GF-D8 (cell line): ENCODE results near the gene PHLDB2.

Experiments used
- DNase-seq: peaks from one replicate; lab custom pipeline; 2025; lab: John Stamatoyannopoulos, UW

The PHLDB2 gene

DNA sequence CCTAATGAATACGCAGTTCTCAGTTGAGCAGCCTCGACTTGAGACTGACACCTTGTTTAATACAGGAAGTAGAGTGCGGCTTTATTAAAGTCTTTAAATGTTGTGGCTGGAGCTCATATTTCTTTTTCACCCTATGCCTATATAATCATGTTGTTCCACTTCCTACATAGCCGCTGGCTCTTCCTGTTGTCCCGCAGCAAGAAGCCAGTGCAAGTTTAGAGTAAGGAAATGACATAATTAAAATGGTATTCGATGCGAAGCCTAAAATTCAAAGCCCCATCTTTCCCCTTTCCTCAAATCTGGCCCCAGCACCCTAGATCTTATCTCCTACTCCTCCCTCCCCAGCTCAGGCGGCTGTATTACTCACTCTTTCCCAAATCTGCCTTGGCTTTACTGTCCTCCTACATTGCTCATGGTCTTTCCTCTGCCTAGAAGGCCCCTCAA is 7.5 kb upstream of the PHLDB2 start:
- no peak for DNase-seq

DNA sequence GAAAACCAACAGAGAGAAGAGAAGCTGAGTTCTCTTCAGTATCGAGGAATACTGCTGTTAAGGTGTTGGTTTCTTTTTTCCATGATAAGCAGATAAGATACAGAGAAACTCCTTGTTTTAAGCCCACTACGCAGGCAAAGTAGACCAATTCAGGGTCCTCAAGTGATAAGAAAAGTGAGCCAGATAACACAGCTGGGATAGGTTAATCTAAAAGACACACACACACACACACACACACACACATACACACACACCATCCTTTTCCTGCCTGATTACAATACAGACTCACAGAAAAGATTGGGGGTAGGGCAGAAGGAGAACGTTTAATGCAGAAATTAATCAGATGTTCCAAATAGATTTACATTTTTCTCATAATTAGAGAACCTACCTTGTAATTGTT is 6.5 kb upstream of the PHLDB2 start:
- no peak for DNase-seq

DNA sequence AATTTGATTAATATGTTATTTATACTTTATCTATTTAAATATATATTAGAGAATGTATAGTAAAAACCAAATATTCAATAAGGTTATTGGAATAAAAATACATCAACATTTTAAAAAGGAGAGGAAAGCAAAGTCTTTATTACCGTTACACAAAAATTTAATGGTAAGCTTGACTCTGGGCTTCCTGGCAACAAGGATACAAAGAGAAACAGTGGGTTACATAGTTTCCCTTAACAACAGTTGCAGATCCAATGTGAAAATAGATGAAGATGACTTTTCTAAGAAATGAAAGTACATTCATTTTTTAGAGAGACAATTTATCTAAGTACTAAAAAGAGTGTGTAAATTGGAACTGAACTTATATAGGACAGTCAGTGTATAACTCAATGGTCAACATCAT is 6.0 kb upstream of the PHLDB2 start:
- DNase-seq = no peak

DNA sequence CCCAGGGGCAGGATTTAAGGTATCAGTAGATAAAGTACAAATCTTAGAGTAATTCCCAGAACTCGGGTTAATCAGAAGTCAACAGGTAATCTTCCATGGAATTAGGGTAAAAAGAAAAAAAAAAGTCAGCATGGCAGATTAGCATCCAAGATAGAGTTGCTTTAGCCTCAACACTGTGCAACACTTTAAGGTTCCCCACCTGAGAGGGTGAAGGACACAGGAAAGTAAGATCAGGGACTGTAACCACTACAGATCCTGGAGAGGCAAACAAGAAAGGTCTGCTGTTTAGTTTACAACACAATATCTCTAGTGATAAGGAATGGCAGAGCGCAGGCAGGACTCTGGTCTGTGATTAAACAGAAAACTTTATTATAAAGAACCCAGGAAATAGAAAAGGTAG is 4.1 kb upstream of the PHLDB2 start:
- no peak for DNase-seq

DNA sequence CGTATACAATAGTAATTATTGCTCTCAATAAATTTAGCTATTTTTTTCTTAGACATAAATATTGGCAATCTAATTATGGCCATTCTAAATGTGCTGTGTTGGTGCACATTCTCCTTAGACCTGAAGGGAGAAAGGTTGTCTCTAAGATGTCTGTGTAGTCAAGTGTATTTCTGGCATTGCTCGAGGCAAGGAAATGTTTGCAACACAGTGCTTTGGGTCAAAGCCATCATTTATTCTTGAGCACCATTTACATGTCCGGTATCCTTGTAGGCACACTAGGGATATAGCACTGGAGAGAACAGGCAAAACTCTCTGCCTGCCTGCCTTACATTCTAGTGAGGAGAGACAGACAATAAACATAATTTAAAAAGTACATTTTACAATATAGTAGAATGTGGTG is 2.6 kb upstream of the PHLDB2 start:
- DNase-seq = no peak

DNA sequence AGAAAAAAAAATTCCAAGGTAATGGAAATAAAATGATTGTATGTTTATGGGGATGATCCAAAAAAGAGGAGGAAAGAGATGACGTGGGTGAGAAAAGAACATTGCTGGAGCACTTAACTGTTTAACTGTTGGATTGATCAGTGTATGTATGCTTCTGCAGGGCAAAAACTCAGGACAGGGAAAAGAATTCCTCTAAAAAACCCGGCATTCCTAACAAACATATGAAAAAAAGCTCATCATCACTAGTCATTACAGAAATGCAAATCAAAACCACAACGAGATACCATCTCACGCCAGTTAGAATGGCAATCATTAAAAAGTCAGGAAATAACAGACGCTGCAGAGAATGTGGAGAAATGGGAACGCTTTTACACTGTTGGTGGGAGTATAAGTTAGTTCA is 1.6 kb upstream of the PHLDB2 start:
- no peak for DNase-seq

DNA sequence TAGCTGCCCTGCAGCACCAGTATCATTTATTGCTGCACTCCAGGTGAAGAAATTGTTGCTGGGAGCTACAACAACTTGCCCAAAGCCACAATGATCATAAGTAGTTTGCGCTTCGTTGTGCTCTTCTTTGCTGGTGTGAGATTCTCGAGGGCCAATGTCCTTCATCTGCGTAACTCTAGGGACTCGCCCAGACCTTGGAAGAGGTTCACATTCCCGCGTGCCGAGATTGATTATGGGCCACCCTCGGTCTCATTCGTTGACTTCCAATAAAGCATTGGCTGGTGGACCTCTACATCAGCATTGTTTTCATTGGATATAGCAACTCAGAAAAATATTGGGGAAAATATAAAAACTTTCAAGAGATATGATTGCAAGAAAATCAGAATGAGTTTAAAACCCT is 423 bp upstream of the PHLDB2 start:
- DNase-seq = no peak

DNA sequence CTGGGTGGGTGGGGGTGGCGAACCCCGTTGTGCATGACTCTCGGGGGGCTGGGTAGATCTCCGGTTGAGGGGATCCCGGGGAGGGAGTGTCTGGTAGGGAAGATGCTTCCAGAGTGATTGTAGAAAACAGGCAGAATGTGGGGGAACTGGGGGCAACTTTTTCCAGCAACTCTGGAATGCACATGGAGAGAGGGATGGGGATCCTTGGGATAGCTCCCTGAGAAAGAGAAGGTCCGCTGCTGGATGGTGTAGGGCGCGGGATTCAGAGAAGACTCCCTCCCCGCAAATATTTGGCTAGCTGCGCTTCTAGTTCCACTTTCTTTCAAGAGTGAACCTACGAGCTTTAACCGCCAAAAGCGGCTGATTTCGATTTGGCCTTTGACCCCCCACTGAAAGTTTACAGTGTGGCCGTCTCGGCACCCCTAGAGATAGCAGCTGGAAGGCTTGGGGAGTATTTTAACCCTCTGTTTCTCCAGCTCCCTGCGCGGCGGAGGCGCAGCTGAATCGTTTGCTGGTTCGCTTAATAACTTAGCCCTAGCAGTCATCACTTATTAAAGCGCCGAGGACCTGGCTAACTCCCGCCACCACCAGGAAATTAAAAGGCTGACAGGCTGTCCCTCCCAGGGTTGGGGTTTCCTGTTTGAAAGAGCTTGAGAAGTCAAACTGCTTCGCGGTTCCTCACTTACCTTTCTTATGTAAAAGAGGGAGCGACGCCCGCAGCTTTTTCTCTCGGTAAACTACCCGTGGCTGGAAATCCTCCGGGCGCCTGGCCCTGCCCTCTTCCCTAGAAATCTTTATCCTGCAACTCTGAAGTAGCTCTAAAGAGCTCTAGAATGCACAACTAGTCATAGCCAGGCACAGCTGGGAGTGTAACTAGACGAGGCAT is 1.2 kb downstream of the PHLDB2 start:
- no peak for DNase-seq

DNA sequence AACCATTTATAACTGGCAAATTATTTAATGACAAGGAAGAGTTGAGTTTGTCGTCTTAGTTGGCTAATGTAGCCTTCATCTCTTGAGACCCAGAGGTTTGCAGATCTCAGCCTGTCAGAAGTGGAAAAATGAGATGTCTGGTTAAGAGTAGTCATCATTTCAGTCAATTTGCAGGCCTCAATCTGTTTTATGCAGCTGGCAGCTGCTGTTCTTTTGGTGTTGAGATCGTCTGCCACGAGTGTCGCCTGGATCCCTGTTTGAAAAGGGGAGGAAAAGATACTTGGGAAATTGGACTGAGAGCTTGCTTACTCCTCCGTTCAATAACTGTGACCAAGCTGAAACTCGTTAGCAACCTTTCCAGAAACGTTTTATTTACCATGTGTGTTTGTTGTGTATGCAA is 2.3 kb downstream of the PHLDB2 start:
- DNase-seq = no peak

DNA sequence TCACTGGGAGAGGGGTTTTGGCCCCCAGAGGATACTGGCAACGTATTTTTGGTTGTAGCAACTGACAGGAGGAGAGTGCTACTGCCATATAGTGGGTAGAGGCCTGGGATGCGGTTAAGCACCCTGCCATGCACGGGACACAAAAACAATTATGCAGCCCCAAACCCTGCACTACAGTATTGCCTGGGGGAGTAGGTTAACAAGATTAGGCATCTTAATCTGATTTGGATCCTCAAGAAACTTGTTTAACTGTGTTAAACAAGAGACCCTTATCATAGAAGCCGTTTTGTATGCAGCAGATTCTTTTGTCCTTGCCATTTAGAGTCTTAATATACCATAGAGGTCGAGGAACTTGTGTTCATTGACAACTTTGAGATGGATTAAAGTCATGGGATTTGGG is 3.4 kb downstream of the PHLDB2 start:
- no peak for DNase-seq

DNA sequence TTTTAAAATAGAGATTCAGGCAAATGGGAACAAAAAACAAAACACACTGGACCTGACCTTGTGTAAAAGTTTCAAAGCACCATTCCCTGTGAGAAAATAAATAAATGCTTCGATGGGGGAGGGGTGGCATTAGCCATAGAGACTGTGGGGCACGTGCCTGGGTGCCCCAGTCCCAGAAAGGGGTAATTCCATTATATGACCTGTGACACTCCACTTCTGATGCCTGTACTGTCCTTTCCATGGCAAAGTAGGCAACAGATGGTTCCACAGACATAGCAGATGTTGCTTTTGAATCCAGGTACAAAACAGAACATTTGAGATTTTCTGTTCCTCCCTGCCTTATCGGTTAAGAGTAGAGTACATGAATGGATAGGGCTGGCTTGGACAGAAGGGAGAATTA is 3.9 kb downstream of the PHLDB2 start:
- no peak for DNase-seq

DNA sequence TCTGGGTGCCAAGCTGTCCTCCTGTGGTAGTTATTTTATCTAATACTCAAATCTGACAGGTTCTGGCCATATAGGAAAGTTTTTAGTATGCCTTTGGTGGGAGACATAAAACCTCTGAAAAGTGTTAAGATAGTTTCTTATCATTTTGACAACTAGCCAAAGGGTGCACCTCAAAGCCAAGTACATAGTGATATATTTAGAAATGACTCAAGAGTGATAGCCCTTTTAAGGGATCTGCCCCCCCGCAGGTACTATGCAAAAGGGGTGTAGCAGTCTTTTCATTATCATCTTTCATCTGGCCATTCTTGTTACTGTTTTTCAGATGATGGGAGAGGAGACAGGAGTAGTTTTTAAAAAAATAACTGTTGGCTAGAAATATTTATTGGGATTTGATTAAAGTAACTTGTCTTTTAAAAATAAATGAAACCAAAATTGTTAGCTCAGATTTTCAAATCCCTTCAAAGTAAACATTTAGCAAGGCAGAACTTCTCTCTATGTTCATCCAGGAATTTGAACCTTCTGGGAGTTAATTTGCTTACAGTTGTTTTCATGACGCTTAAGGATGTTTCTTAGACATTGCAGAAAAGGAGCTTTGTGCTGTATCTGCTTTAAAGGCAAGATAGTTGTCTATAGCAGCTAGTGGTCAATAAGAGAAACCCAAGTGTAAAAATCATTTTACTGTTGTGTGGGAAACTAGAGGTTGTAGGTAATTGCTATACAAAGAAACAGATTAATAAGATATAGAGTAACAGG is 5.1 kb downstream of the PHLDB2 start:
- DNase-seq = no peak

DNA sequence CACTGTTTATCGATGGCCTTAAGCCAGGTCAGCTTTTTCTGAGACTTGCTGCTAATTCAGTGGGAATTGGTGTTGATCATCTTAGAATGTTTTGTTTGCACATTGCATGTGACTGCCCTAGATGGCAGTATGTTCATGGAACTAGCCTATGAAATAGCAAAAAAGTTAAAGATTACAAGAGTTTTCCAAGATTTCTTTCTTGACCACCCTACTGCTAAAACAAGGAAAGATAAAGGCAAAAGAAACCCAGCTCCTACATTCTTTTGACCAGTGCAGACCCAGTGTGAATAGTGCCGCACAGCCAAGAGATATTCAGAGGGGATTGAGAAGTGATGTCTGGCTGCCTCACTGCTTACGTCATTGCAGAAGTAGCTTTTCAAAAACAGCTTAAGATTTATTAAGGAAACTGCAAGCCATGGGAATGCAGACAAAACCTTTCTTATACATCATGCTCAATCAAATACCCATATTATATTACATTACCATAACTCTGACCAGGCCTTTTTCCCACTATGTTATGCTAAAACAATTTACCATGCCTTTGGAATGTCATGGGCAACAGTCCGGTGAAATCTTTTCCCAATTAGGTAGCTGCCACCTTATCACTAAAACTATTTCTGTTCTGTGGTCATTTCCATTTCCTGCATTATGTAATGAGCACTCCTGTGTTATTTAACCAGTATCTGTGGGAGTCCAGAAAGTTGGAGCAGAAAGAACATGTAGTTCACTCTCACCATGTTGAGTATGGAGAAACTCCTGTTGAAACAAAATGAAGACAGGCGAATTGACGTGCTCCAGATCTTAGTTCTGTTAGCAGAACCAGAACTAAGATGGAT is 6.0 kb downstream of the PHLDB2 start:
- DNase-seq = no peak

DNA sequence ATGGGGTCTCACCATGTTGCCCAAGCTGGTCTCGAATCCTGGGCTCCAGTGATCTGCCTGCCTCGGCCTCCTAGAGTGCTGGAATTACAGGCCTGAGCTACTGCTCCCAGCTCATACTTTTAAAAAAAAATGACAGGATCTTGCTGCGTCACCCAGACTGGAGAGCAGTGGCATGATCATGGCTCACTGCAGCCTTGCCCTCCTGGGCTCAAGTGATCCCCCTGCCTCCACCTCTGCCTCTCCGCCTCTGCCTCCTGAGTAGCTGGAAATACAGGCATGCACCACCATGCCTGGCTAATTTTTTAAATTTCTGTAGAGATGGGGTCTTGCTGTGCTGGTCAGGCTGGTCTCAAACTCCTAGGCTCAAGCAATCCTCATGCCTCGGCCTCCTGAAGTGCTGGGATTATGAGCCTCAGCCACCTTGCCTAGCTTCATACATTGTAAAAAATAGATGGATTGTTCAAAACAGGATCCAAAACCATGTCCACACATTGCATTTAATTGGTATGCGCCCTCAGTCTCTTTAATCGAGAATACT is 8.9 kb downstream of the PHLDB2 start:
- no peak for DNase-seq

DNA sequence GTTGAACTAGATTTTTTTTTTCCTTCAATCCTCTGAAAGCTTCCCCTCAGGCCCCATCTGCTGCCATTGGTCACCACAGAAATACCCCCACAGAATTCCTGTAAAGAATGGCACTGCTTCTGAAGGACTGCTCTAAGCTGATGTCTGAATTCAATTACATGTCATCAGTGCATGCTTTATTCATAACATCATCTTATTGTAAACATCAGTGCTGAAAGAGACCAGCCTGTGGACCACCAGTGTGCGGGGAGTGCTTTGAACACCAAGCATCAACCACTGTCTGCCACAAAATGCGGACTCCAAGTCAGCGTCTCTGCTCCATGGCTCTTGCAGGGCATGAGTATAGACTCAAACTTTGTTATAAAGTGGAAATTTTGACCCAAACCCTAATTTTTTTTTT is 11.6 kb downstream of the PHLDB2 start:
- DNase-seq = no peak

DNA sequence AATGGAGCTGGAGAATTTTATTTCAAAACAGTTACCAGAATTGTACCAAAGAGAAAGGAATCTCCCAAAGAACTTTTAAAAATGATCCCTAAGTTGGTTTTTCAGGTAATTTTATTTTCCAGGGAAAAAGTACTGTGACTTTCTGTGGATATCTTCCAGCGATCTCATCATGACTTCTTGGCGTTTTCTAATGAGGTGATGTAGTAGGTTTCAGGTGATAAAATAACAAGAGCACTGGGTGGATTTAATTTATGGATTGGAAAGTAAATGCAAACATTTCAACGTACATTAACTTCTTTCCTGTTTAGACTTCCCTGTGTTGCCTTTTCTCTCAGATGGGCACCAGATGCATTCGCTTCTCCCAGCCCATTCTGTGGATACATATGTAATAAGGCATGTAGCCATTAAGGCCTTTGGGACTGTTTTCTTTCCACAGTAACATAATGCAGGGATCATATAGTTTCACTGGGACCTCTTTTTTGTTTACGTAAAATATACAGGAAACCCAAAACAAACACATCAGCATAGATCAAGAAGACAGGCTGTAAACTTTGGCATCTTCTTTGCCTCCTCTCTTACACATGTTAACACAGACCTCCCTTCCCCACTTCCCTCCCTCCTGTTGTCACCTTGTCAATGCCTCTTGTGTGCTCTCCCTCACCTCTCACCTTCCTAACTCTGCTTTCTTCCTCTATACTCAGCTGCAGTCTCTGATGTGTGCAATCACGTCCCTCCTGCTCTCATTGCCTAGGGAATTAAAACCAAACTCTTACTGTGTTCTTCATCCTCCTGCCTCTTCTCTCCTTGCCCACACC is 13.0 kb downstream of the PHLDB2 start:
- no peak for DNase-seq

DNA sequence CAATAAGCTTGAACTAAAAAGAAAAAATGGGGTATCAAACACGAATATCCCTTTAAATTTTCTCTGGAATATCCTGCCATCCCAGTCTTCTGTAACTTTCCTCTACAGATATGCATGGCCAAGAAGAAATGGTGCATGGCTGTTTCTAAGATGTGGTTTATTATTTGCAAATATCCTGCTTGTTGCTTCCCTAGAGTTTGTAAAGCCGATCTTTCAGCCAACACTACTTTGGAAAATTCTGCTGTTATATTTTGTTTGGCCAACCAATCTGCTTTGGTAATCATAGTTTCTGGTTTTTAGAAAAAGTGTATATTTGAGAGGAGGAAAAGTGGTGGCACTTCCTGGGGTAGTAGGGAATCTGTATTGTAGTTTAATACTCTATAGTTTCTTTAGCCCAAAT is 13.9 kb downstream of the PHLDB2 start:
- DNase-seq = no peak

DNA sequence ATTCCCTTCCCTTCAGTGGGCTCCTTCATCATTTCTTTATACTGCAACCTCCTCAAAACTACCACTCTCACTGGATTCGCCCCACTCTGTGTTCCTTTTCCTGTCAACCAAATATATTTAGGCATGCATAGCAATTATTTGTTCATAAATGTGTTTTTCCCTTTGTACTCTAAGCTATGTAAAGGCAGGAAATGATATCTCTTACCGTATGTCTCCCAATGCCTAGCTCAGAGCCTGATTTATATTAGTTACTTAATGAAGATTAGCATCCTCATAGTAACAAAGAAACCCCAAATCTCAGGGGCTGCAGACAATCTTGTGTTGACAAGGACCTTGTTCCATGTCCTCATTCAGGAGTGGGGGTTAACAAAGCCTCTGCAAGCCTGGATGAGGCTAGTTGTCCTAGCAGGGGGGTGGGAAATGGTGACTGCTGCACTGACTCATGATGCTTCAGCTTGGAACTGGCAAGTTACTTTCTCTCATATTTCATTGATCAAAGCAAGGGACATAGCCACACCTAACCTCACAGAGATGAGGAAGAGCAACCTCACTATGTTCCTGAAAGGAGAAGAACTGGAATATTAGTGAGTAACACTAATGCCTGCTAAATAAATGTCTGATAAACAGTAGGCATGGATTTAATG is 15.2 kb downstream of the PHLDB2 start:
- no peak for DNase-seq

DNA sequence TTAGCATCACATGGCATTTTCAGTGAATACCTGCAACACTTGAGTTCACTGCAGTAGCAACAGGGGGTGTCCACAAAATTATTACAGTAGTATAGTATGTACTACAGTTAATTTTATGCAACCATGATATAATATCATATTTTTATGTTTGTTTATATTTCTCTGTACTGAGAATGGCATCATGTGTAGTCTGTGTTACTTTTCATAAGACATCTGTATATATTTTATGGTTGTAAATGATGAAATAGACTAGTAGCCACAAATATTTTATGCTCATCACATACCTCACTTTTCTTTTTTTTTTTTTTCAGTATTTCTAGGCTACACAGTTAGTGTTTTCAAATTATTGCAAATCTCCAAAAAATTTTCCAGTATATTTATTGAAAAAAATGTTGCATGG is 22.4 kb downstream of the PHLDB2 start:
- DNase-seq = no peak

DNA sequence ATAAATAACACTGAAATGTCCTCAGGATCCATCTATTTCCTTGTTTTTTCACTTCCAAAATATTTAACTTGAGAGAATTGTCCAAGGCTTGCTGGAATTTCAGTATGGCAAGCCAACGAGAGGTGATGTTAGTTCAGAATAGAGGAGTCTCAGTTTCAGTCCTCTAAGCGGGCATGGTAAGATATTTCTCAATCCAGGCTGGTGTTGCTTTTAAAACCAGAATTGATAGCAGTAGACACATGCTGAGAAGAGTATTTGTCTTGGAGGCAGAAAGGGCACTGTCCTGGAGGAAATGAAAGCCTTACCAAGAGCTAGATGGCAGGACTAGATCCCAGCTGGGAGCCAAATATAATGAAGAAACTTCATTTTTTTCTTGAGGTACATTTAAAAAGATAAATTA is 23.1 kb downstream of the PHLDB2 start:
- DNase-seq = no peak

DNA sequence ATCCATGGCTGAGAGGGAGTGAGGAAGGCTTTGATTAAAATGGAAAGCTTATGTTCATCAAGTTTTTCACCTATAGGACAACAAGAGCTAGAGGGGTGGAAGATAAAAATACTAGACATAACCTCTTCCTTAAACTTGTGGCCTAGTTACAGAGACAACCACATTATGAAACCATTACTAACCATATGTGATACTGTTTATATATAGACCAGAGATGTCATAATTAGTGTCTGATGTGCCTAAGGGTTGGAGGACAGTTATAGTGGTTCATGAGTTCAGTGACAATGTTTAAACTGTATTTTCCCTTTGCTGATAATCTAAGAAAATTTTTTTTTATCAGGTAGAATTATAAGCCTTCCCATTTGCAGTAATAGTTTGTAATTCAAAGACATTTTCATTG is 23.7 kb downstream of the PHLDB2 start:
- no peak for DNase-seq
